ENCODE results near the gene SPOCK1. TPM values are rescaled to one million over a fixed set of nuclear protein-coding genes. Genes with fewer than 3 reads are reported as not detected.

The SPOCK1 gene
- total RNA-seq, 1 donor from 2014 or later = 6.8 TPM

GRCh38 chr5:137400571-137400970 is 98.6 kb downstream of the SPOCK1 start:
- TF ChIP-seq, protein P1, sequence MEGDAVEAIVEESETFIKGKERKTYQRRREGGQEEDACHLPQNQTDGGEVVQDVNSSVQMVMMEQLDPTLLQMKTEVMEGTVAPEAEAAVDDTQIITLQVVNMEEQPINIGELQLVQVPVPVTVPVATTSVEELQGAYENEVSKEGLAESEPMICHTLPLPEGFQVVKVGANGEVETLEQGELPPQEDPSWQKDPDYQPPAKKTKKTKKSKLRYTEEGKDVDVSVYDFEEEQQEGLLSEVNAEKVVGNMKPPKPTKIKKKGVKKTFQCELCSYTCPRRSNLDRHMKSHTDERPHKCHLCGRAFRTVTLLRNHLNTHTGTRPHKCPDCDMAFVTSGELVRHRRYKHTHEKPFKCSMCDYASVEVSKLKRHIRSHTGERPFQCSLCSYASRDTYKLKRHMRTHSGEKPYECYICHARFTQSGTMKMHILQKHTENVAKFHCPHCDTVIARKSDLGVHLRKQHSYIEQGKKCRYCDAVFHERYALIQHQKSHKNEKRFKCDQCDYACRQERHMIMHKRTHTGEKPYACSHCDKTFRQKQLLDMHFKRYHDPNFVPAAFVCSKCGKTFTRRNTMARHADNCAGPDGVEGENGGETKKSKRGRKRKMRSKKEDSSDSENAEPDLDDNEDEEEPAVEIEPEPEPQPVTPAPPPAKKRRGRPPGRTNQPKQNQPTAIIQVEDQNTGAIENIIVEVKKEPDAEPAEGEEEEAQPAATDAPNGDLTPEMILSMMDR (IDR thresholded peaks at IDR 0.05; ENCODE audit: insufficient read depth, low read length, severe bottlenecking) = no peak
- Histone ChIP-seq H3K4me3 (ENCODE audit: low read depth, low read length) (no peak overlapping the region), H3K36me3 (ENCODE audit: control insufficient read depth, insufficient read depth, low read length) (no peaks in the 10 kb centered on the region), H3K27me3 (ENCODE audit: control insufficient read depth, insufficient read depth, low read length) (no peaks in the 10 kb centered on the region)
- no peak for DNase-seq (ENCODE audit: low read depth)
- no peak for FAIRE-seq

- H3K36me3 ChIP-seq (ENCODE audit: control insufficient read depth, insufficient read depth, low read length) = no peaks in the 10 kb centered on the region
- DNase-seq (ENCODE audit: low read depth) = no peak
- no peak for FAIRE-seq
- no peaks in the 10 kb centered on the region for H3K27me3 ChIP-seq (ENCODE audit: control insufficient read depth, insufficient read depth, low read length)
- TF ChIP-seq, protein P1 (IDR thresholded peaks at IDR 0.05; ENCODE audit: insufficient read depth, low read length, severe bottlenecking) = no peak
- H3K4me3 ChIP-seq (ENCODE audit: low read depth, low read length) = no peak overlapping the region
Observed at GRCh38 chr5:137399911-137400310, 99.2 kb downstream of the SPOCK1 start.

- DNase-seq (ENCODE audit: low read depth) (no peak), FAIRE-seq (no peak)
- TF ChIP-seq, protein P1 (IDR thresholded peaks at IDR 0.05; ENCODE audit: insufficient read depth, low read length, severe bottlenecking) = no peak
- Histone ChIP-seq H3K36me3 (ENCODE audit: control insufficient read depth, insufficient read depth, low read length) (no peaks in the 10 kb centered on the region), H3K27me3 (ENCODE audit: control insufficient read depth, insufficient read depth, low read length) (no peaks in the 10 kb centered on the region), H3K4me3 (ENCODE audit: low read depth, low read length) (no peak overlapping the region)
Observed at GRCh38 chr5:137398751-137399150, 100.4 kb downstream of the SPOCK1 start.

GRCh38 chr5:137398154-137398553 is 101.0 kb downstream of the SPOCK1 start:
- DNase-seq (ENCODE audit: low read depth) (no peak), FAIRE-seq (no peak)

GRCh38 chr5:137395011-137395755 is 103.9 kb downstream of the SPOCK1 start:
- H3K27me3 ChIP-seq (ENCODE audit: control insufficient read depth, insufficient read depth, low read length) = no peaks in the 10 kb centered on the region
- H3K36me3 ChIP-seq (ENCODE audit: control insufficient read depth, insufficient read depth, low read length) = no peaks in the 10 kb centered on the region
- DNase-seq (ENCODE audit: low read depth) (peak; percentile 65), FAIRE-seq (peak; percentile 84)
- TF ChIP-seq, protein P1 (IDR thresholded peaks at IDR 0.05; ENCODE audit: insufficient read depth, low read length, severe bottlenecking) = no peak
- H3K4me3 ChIP-seq (ENCODE audit: low read depth, low read length) = no peak overlapping the region

More at GRCh38 chr5:137398154-137398553, 101.0 kb downstream of the SPOCK1 start:
- TF ChIP-seq, protein P1 (IDR thresholded peaks at IDR 0.05; ENCODE audit: insufficient read depth, low read length, severe bottlenecking) = no peak
- no peaks in the 10 kb centered on the region for H3K27me3 ChIP-seq (ENCODE audit: control insufficient read depth, insufficient read depth, low read length)
- no peak overlapping the region for H3K4me3 ChIP-seq (ENCODE audit: low read depth, low read length)
- H3K36me3 ChIP-seq (ENCODE audit: control insufficient read depth, insufficient read depth, low read length) = no peaks in the 10 kb centered on the region

DNA sequence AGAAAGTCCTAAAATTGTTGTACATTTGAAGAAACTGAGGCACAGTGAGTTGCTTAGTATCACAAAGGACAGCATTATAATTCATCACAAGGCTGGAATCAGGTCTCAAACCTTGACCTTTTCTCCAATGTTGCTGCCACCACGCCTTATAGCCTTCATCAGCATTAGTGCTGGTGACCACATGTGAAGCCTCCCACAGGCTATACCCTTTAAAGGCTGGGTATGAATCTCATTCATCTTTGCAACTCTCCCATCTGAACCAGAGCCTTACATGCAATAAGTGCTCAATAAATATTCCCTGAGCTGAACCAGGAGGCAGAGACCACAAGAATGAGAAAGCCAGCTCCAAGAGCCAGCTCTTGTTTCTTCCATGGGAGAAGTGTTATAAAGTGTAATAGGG is 104.7 kb downstream of the SPOCK1 start:
- Histone ChIP-seq H3K4me3 (ENCODE audit: low read depth, low read length) (no peak overlapping the region), H3K27me3 (ENCODE audit: control insufficient read depth, insufficient read depth, low read length) (no peaks in the 10 kb centered on the region), H3K36me3 (ENCODE audit: control insufficient read depth, insufficient read depth, low read length) (no peaks in the 10 kb centered on the region)
- DNase-seq (ENCODE audit: low read depth) = no peak
- no peak for FAIRE-seq
- TF ChIP-seq, protein P1 (IDR thresholded peaks at IDR 0.05; ENCODE audit: insufficient read depth, low read length, severe bottlenecking) = no peak

All from bronchial epithelial cell (primary cell).